NCI-H1417 treated with DMSO at 0.1 percent for 48 hours (cell line): ENCODE results near the gene PFN3.
"Not testable (repeated sequence)": the region's sequence is repeated elsewhere in the genome, so short reads cannot be mapped to it uniquely, and the experiment has no call there.

Experiments used
- DNase-seq: peaks from one replicate; lab custom pipeline; 2025; lab: John Stamatoyannopoulos, UW

PFN3 gene

DNA sequence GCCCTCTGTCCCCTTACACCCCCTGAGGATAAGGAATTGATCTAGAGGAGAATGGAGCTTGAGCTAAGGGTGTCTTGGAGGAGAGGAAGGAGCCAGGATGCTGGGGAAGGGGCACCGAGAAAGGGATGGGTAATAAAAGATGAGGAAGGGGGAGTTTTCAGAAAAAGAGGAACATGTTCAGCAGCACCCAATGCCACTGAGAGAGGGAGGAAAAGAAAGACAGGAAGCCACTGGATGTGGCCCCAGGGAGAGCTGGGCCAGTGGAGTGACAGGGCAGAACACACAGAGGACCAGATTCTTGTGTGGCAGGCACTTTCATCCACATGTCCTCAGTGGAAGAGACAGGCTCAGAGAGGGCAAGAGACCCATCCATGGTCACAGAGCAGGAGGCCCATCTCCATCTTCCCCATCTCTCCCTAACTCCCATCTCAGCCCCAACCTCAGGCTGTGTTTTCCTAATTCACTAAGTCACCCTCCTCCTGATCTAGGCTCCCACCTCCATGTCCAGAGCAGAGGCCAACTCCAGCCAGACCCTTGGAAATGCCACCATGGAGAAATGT, 7.2 kb downstream of the PFN3 start:
- no peak for DNase-seq

DNA sequence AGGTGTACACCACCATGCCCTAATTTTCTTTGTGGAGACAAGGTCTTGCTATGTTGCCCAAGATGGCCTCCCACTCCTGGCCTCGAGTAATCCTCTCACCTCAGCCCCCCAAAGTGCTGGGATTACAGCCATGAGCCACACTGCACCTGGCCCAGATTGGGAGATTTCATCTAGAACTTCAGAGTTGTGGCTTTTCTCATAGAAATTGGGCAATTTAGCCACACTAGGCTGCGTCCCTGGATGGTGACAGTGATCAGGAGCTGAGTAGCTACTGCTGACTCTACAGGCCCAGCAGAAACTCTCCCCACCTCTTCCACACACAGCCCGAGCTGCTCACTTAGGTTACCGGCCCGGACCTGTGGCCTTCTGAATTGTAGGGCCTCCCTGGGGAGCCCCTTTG, 7.7 kb downstream of the PFN3 start:
- no peak for DNase-seq

DNA sequence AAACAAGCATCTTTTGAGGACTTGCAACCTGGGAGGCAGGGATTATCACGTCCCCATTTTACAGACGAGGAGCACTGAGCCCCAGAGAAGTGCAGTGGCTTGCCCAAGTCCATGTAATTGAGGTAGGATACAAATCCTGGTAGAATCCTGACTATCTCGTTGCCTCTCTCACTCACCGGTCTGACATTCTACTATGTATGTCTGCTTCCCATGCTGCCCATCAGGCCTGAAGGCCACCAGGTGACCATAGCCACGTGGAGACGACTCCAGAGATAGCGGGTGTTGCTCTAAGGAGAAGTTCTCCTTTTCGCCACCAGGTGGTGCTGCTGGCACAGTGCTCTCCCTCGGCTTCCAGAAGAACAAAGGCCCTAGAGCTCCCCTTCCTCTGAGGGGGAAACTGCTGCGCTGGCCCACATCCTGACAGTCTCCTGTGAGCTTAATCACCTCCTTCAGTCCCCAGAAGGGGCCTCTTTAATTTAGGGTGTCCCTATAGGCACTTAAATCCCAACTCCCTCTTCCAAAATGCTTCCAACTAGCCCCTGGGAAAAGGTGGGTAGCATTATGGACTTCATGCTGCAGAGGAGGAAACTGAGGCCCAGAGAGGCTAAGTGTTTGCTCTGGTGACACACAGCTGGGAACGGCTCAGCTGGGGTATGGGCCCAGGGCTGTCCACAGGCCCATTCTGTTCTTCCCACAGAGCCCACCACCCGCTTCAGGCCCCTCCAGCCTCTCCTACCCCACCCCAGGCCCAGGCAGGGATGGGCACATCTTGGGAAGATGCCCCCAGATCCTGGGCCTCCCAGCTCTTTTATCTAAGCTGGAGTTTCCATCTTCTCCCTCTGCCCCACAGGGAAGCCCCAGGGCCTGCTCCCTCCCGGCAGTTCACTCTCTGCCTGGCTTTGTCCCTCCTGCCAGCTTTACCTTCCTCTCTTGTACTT, 9.8 kb downstream of the PFN3 start:
- peak; percentile 27 for DNase-seq

DNA sequence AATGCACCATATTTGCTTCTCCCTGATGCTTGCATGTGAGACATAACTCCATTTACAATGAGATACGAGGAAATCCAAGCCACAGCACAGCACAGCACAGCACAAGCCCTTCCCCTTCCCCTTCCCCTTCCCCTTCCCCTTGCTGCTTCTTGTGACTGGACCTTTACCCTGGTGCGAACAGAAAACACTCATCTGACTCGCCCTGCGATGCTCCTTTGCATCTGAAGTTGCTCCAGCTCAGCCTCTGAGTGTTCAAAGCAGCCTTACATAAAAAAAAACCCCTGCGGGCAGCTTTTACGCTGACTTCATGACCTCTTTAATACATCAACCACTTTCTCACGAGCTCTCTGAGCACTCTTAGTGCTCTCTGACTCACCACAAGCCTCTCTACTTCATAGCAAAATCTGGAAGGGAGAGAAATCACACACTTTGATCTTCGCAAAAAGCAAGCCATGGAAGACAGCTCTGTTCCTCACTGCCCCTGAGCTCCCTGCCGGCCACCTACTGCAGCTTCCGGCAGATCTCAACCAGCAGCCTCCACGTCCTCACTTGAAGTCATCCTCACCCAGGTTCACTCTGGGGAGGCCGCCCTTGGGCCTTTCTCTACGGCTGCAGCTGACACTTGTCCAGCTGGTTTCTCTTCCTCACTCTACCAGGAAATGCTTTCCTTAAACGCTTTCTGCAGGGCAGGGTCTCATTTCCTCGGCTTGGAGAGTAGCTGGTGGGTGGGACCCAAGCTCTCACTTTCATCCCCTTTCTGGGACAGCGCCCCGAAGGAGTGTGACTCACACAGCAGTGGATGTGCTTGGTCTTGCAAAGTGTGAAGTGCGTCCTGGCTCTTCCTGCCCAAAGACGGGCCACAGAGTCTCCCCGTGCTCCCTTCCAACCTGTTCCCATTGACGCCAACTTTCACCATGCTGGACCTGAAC, 11.0 kb downstream of the PFN3 start:
- DNase-seq: no peak

- no peak for DNase-seq
Measured at GRCh38 chr5:177388521-177389052, 11.9 kb downstream of the PFN3 start.

GRCh38 chr5:177387405-177387804, 13.1 kb downstream of the PFN3 start:
- no peak for DNase-seq

- no peak for DNase-seq
Measured at GRCh38 chr5:177386542-177386941, 13.9 kb downstream of the PFN3 start.

DNA sequence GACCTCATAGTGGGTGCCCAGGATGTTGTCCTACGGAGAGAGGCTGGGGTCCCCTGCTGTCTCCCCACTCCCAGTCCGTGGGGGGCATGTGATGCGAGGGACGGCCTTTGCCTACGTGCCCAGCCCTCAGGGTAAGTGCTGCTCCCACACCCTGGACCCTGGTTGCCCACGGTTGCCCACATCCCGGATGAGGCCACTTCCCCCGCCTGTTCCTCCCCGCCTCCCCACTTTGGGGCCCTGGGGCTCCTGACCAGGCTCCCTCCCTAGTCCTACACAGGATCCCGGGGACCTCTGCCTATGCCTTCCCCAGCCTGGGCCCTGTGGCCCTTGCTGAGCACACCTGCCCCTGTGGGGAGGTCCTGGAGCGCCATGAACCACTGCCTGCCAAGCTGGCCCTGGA, 14.7 kb downstream of the PFN3 start:
- no peak for DNase-seq

- no peak for DNase-seq
Measured at GRCh38 chr5:177384134-177384533, 16.3 kb downstream of the PFN3 start, which contains the start of gene SLC34A1. SLC34A1 (plus strand) TSS chr5:177384434; CDS start chr5:177385742, 1,308 bp downstream.

DNA sequence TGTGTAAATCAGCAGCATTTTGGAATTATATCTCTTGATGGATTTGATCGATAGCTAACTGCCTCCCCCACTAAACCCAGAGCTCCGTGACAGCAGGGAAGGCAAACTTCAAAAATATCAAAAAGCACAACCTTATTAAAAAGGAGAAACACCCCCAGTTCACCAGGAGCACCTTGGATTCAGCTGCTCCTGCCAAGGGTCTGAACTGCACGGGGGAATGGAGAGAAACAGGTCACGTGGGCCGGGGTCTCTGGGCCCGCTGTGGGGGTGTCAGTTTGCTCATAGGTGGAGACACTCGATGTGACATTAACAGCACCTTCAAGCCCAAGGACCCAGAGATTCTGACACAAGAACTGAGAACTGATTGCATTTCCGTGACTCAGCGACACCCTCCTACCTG, 17.3 kb downstream of the PFN3 start:
- no peak for DNase-seq

- DNase-seq: no peak
Measured at GRCh38 chr5:177382423-177383029, 17.9 kb downstream of the PFN3 start.

- DNase-seq: no peak
Measured at GRCh38 chr5:177380805-177381126, 19.7 kb downstream of the PFN3 start.

GRCh38 chr5:177378884-177379883, 21.3 kb downstream of the PFN3 start:
- DNase-seq: no peak

DNA sequence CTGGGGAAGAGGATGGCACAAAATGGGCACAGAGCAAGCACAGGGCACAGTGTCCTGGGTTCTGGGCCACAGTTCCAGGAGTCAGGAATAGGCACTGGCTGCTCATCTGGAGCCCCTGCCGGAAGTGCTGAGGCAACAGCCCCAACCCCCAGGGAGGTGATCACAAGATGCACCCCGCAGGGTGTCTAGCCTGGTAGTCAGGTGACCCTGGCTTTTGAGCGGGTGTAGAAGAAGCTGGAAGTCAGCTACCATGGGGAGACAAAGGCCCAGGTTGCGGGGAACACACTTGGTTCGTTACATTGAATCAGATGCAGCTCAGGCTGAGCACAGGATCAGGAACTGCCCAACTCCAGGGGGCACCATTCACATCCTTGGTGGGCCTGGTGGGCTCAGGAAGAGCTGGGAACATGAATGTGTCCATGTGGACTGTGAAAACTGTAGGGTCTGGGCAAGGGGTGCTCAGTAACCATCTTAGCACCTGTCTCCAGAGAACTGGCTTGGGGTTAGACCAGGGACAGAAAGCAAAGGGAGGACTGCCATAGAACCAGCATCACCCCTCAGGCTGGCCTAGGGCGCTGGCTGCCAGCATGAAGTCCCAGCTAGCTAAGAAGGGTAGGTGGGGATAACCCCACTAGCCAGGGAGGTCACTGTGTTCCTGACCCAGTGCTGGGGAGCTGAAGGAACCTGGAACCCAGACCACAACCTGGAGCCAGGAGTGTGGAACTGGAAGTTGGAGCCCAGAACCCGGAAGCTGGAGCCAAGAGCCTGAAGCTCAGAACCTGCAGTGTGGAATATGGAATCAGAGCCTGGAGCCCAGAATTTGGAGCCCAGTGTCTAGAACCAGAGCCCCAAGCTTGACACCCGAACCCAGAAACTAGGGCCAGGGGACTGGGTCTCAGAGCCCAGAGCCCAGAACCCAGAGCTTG, 22.3 kb downstream of the PFN3 start:
- DNase-seq: no peak

- DNase-seq: no peak
Measured at GRCh38 chr5:177376107-177376506, 24.4 kb downstream of the PFN3 start.

DNA sequence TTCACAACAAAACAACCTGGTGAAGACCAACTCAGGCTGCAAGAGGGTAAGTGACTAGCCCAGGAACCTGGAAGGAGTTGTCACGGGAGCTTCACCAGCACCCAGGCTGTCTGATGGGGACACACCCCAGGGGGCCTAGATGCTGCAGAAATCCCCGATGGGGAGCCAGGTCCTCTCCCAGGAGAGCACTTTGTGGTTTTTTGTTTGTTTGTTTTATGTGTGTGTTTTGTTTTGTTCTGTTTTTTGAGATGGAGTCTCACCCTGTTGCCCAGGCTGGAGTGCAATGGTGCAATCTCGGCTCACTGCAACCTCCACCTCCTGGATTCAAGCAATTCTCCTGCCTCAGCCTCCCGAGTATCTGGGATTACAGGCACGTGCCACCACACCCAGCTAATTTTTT, 24.9 kb downstream of the PFN3 start:
- not testable (repeated sequence) for DNase-seq

- no peak for DNase-seq
Measured at GRCh38 chr5:177374211-177374610, 26.2 kb downstream of the PFN3 start.

DNA sequence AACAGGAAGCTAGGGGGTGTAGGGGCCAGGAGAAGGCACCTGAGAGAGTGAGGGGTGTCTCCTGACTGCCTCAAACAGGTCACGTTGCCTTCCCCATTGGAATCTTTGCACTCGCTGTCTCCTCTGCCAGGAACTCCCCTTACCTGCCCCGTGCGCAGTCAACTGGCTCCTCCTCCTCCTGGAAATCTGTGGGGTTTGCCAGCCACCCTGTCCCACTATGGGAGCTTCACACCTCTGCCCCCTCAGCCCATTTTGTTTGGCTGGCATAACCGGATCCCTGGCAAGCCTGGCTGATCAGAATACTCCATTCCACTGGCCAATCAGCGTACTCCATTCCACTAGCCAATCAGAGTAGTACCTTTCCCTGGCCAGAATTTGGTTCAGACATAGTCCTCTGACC, 26.7 kb downstream of the PFN3 start:
- DNase-seq: no peak

DNA sequence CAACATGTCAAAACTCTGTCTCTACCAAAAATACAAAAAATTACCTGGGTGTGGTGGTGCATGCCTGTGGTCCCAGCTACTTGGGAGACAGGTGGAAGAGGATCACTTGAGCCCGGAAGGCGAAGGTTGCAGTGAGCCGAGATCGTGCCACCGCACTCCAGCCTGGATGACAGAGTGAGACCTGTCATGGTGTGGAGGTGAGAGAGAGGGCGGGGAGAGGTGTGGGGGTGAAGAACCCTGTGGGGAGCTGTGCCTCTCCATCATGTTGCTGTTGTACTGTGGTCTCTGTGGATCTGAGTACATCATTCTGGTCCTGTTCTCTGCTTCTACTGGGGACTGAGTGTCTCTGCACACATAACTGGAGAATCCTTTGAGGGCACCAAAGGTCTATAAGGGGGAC, 27.6 kb downstream of the PFN3 start:
- no peak for DNase-seq
